ENCODE data around the gene AK5. TPM values are rescaled to one million over a fixed set of nuclear protein-coding genes. Genes with fewer than 3 reads are reported as not detected.

AK5 gene
- total RNA-seq, 4 donors from 2014 or later, result 0.79 to 4.1 TPM; not detected in 2

DNA sequence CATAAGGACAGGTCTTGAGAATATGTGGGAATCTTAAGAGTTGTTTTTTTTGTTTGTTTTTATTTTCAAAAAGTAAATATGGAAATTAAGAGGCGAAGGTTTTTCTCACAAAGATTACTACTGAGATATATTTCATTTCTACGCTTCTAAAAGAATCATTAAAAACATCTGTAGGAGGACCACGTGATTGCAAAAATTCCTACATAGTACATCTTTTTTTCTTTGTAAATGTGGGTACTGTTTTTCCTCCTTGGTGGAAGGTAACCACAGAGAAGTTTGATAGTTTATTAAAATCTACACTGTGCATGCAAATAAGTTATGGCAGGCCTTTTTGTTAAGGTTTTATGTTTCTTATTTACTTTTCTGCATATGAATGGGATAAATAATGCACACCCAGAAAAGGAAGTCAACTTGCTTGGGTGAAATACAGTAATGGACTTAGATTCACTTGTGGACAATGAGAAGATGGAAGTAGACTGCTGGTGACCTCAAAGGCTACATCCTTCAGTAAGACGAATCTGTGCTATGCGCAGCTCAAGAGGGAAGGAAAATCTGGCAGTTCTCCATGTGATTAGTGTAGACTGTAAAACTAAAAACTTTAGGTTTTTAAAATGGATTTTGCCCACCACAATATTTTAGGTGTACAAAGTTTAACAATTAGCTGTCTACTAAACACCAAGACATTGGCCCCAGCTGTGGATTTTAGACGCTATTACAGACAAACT is 2.0 kb downstream of the AK5 start:
- no peak for DNase-seq
- Histone ChIP-seq H3K4me3 (no peak overlapping the region), H3K4me1 (peaks cover 0 to 12% (median 5%) of the 10 kb centered on the region in 4 donors), H3K36me3 (no peaks in the 10 kb centered on the region), H3K27ac (no peak overlapping the region), H3K27me3 (peaks cover 59% of the 10 kb centered on the region), H3K9me3 (no peaks in the 10 kb centered on the region)
- intact Hi-C loops (cut with DNase I; ENCODE audit: low total_unique reads), result no loop called here
- WGBS, 2 donors (ENCODE audit: low coverage in 1 of 2), result 67 to 76% methylated on average over 6 of the region's 6 CpGs
- TF ChIP-seq, protein P1, sequence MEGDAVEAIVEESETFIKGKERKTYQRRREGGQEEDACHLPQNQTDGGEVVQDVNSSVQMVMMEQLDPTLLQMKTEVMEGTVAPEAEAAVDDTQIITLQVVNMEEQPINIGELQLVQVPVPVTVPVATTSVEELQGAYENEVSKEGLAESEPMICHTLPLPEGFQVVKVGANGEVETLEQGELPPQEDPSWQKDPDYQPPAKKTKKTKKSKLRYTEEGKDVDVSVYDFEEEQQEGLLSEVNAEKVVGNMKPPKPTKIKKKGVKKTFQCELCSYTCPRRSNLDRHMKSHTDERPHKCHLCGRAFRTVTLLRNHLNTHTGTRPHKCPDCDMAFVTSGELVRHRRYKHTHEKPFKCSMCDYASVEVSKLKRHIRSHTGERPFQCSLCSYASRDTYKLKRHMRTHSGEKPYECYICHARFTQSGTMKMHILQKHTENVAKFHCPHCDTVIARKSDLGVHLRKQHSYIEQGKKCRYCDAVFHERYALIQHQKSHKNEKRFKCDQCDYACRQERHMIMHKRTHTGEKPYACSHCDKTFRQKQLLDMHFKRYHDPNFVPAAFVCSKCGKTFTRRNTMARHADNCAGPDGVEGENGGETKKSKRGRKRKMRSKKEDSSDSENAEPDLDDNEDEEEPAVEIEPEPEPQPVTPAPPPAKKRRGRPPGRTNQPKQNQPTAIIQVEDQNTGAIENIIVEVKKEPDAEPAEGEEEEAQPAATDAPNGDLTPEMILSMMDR (IDR thresholded peaks at IDR 0.05), result no peak
- TF ChIP-seq POLR2A (IDR thresholded peaks at IDR 0.05) (no peak), EP300 (IDR thresholded peaks at IDR 0.05; ENCODE audit: low read depth) (no peak), POLR2AphosphoS5 (IDR thresholded peaks at IDR 0.05) (no peak)
- in situ Hi-C loops (cut with MboI; ENCODE audit: low pct_ligation_motif_present in 1 of 4, low pct_unique_long_range_greater_than_20kb in 1 of 4, low sequenced_read_pairs in 3 of 4), result no loop called here

DNA sequence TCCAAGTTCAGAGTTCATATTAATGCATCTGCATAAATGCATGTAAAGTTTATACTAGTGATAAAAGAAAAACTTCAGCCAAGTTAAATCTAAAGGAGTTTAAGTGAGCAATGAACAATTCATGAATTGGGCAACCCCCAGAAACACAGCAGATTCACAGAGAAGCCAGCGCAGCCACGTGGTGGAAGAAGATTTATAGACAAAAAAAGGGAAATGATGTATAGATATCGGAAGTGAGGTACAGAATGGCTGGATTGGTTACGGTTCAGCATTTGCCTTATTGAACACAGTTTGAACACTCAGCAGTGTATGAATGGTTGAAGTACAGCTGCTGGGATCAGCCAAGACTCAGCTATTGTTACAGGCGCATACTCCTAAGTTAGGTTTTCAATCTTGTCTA is 5.7 kb downstream of the AK5 start:
- in situ Hi-C loops (cut with MboI; ENCODE audit: low pct_ligation_motif_present in 1 of 4, low pct_unique_long_range_greater_than_20kb in 1 of 4, low sequenced_read_pairs in 3 of 4) (no loop called here), intact Hi-C loops (cut with DNase I; ENCODE audit: low total_unique reads) (no loop called here)
- WGBS, 2 donors (ENCODE audit: low coverage in 1 of 2), result 81 to 82% methylated on average over 5 of the region's 5 CpGs

DNA sequence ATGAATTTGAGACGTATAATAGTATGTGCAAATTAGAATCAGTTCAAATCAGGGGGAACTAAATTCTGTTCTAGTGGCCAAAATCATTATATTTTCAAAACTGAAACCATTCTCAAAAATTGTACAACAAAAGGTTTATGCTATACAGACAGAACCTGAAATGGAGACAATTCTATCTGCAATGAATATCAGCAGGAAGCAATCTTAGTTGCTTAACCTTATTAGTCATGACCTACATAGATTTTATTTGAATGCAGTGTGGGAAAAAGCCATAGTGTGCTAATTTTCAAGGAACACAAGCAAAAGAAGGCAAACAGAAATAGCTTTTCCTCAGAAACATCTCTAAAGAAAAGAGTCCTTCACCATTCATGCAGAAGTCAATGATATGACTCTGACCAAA is 6.5 kb downstream of the AK5 start:
- intact Hi-C loops (cut with DNase I; ENCODE audit: low total_unique reads), result no loop called here
- Histone ChIP-seq H3K4me1 (no peaks in the 10 kb centered on the region), H3K27ac (no peak overlapping the region), H3K9me3 (no peaks in the 10 kb centered on the region), H3K4me3 (no peak overlapping the region), H3K27me3 (peaks cover 25% of the 10 kb centered on the region), H3K36me3 (no peaks in the 10 kb centered on the region)
- WGBS, 2 donors (ENCODE audit: low coverage in 1 of 2), result 71 to 79% methylated on average over 1 of the region's 1 CpG
- TF ChIP-seq POLR2A (IDR thresholded peaks at IDR 0.05) (no peak), EP300 (IDR thresholded peaks at IDR 0.05; ENCODE audit: low read depth) (no peak), POLR2AphosphoS5 (IDR thresholded peaks at IDR 0.05) (no peak)
- TF ChIP-seq, protein P1 (IDR thresholded peaks at IDR 0.05), result no peak
- DNase-seq, result no peak
- in situ Hi-C loops (cut with MboI; ENCODE audit: low pct_ligation_motif_present in 1 of 4, low pct_unique_long_range_greater_than_20kb in 1 of 4, low sequenced_read_pairs in 3 of 4), result no loop called here

More for the DNA sequence above, 5.7 kb downstream of the AK5 start:
- H3K4me1 ChIP-seq, result peaks cover 0 to 3% (median under 1%) of the 10 kb centered on the region in 4 donors
- H3K4me3 ChIP-seq, result no peak overlapping the region
- TF ChIP-seq, protein P1 (IDR thresholded peaks at IDR 0.05), result no peak
- TF ChIP-seq POLR2A (IDR thresholded peaks at IDR 0.05), result no peak
- no peak for TF ChIP-seq POLR2AphosphoS5 (IDR thresholded peaks at IDR 0.05)
- TF ChIP-seq EP300 (IDR thresholded peaks at IDR 0.05; ENCODE audit: low read depth), result no peak
- H3K27ac ChIP-seq, result no peak overlapping the region
- H3K27me3 ChIP-seq, result peaks cover 33% of the 10 kb centered on the region
- H3K9me3 ChIP-seq, result no peaks in the 10 kb centered on the region
- no peak for DNase-seq
- H3K36me3 ChIP-seq, result no peaks in the 10 kb centered on the region

DNA sequence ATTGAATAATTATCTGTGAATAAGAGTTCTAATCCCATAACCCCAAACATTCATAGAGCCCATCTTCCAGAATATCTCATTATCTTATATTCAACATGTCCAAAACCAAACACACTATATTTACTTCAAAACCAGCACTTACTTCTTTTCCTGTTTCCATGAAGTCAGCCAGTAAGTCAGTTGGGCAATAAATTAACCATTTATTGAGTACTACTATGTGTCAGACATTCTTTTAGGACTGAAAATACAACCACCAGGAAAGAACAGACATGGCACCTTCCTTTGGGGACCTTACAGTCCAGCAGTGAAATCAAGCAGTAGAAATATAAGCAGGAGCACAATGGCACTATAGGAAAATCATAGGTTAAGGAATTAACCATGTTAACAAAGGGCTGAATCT is 8.8 kb downstream of the AK5 start:
- in situ Hi-C loops (cut with MboI; ENCODE audit: low pct_ligation_motif_present in 1 of 4, low pct_unique_long_range_greater_than_20kb in 1 of 4, low sequenced_read_pairs in 3 of 4), result no loop called here

More for the DNA sequence above, 8.8 kb downstream of the AK5 start:
- H3K27me3 ChIP-seq, result peaks cover 5% of the 10 kb centered on the region
- no peak overlapping the region for H3K4me3 ChIP-seq
- no peaks in the 10 kb centered on the region for H3K9me3 ChIP-seq
- no peaks in the 10 kb centered on the region for H3K36me3 ChIP-seq
- intact Hi-C loops (cut with DNase I; ENCODE audit: low total_unique reads), result no loop called here
- TF ChIP-seq, protein P1 (IDR thresholded peaks at IDR 0.05), result no peak
- TF ChIP-seq POLR2A (IDR thresholded peaks at IDR 0.05) (no peak), POLR2AphosphoS5 (IDR thresholded peaks at IDR 0.05) (no peak), EP300 (IDR thresholded peaks at IDR 0.05; ENCODE audit: low read depth) (no peak)
- H3K27ac ChIP-seq, result no peak overlapping the region
- no peak for DNase-seq
- H3K4me1 ChIP-seq, result no peaks in the 10 kb centered on the region

Measured in transverse colon (tissue), 4 donors.